Neural cell (in vitro differentiated cells): ENCODE results near the gene DLL1. TPM values are rescaled to one million over a fixed set of nuclear protein-coding genes. Genes with fewer than 3 reads are reported as not detected.

Source experiments
- H2AFZ ChIP-seq: fragments of 200-600, 300-800 bp; sonication (generic), shearing (Covaris generic); 2 replicates; pipeline ENCODE4 v1.6.0; 2014; ENCODE audit warnings: low read depth, mild to moderate bottlenecking, antibody characterized with exemption, low read length, moderate library complexity
- H3F3A ChIP-seq: fragments of 200-600 bp; shearing (Covaris generic); 2 replicates; pipeline ENCODE4 v1.6.1; 2016; ENCODE audit warnings: mild to moderate bottlenecking, moderate library complexity, mixed read lengths, antibody characterized with exemption, low read length; ENCODE audit not compliant: insufficient read depth, poor library complexity, severe bottlenecking
- H3K27ac ChIP-seq: fragments of 200-600, 300-800 bp; sonication (generic), shearing (Covaris generic); 2 replicates; pipeline ENCODE4 v1.5.1; 2014; ENCODE audit warnings: mild to moderate bottlenecking, low read length, moderate library complexity
- H3K27me3 ChIP-seq: fragments of 300-800, 200-600 bp; sonication (generic), shearing (Covaris generic); 2 replicates; pipeline ENCODE4 v1.6.0; 2014; ENCODE audit warnings: mild to moderate bottlenecking, low read depth, low read length, moderate library complexity; ENCODE audit not compliant: insufficient read depth
- H3K36me3 ChIP-seq: fragments of 300-800, 200-600 bp; sonication (generic), shearing (Covaris generic); 2 replicates; pipeline ENCODE4 v1.5.1; 2014; ENCODE audit warnings: mild to moderate bottlenecking, antibody characterized with exemption, low read length, moderate library complexity; ENCODE audit not compliant: insufficient read depth
- H3K4me2 ChIP-seq: fragments of 300-800, 200-600 bp; sonication (generic), shearing (Covaris generic); 2 replicates; pipeline ENCODE4 v1.6.0; 2014; ENCODE audit warnings: mild to moderate bottlenecking, low read length
- H3K4me3 ChIP-seq: fragments of 300-800, 200-600 bp; sonication (generic), shearing (Covaris generic); 2 replicates; pipeline ENCODE4 v1.5.1; 2014; ENCODE audit warnings: mild to moderate bottlenecking, low read length, moderate library complexity
- H3K79me2 ChIP-seq: fragments of 200-600 bp; shearing (Covaris generic); replicated peaks from 2 replicates; pipeline ENCODE4 v1.6.0; 2014; ENCODE audit warnings: mild to moderate bottlenecking, low read length, moderate library complexity; ENCODE audit not compliant: insufficient read depth
- H3K9ac ChIP-seq: fragments of 300-800, 200-600 bp; sonication (generic), shearing (Covaris generic); 2 replicates; pipeline ENCODE4 v1.6.1; 2016; ENCODE audit warnings: mild to moderate bottlenecking, low read length, mixed read lengths
- H3K9me2 ChIP-seq: fragments of 200-600 bp; shearing (Covaris generic); 2 replicates; pipeline ENCODE4 v1.6.1; 2016; ENCODE audit warnings: mild to moderate bottlenecking, low read length, mixed read lengths; ENCODE audit not compliant: insufficient read depth
- H3K9me3 ChIP-seq: fragments of 200-600, 300-800 bp; sonication (generic), shearing (Covaris generic); 2 replicates; pipeline ENCODE4 v1.6.1; 2016; ENCODE audit warnings: mild to moderate bottlenecking, mixed run types, low read length, moderate library complexity, mixed read lengths
- H4K20me1 ChIP-seq: fragments of 200-600 bp; shearing (Covaris generic); 2 replicates; pipeline ENCODE4 v1.6.1; 2016; ENCODE audit warnings: mild to moderate bottlenecking, mixed run types; ENCODE audit not compliant: insufficient read depth
- EP300 ChIP-seq: fragments of 450-650 bp; conservative IDR thresholded peaks from 2 replicates; pipeline ENCODE4 v1.6.1; 2014; ENCODE audit warnings: antibody characterized with exemption, mild to moderate bottlenecking, moderate library complexity; ENCODE audit not compliant: poor library complexity, severe bottlenecking
- EZH2 ChIP-seq: fragments of 200-600, 300-800 bp; shearing (Covaris generic), sonication (generic); IDR thresholded peaks from 2 replicates; pipeline ENCODE4 v1.6.1; 2014; ENCODE audit warnings: antibody characterized with exemption, low read length, borderline replicate concordance, mild to moderate bottlenecking; ENCODE audit not compliant: insufficient read depth, poor library complexity, severe bottlenecking
- MXI1 ChIP-seq: fragments of 450-650 bp; conservative IDR thresholded peaks from 2 replicates; pipeline ENCODE4 v1.6.1; 2014; ENCODE audit warnings: antibody characterized with exemption, mild to moderate bottlenecking; ENCODE audit not compliant: poor library complexity, severe bottlenecking
- POLR2AphosphoS5 ChIP-seq: IDR thresholded peaks from 2 replicates; pipeline ENCODE4 v1.6.1; 2012
- RAD21 ChIP-seq: fragments of 450-650 bp; conservative IDR thresholded peaks from 2 replicates; pipeline ENCODE4 v1.6.1; 2014; ENCODE audit warnings: antibody characterized with exemption, mild to moderate bottlenecking, moderate library complexity
- SMC3 ChIP-seq: fragments of 450-650 bp; conservative IDR thresholded peaks from 2 replicates; pipeline ENCODE4 v1.6.1; 2014; ENCODE audit warnings: antibody characterized with exemption, mild to moderate bottlenecking, moderate library complexity; ENCODE audit not compliant: poor library complexity
- TAF1 ChIP-seq: IDR thresholded peaks from 2 replicates; pipeline ENCODE4 v1.6.1; 2012; ENCODE audit warnings: low read depth
- polyA plus RNA-seq: library from polyadenylated mRNA; depleted of rRNA; stranded (reverse); fragments of >200 nt; gene quantifications from 2 replicates; pipeline ENCODE4 v1.2.3, GENCODE V29; 2014
- TF ChIP-seq, protein P1 (sequence below): fragments of 450-650 bp; IDR thresholded peaks from 2 replicates; pipeline ENCODE4 v1.5.1; 2014; ENCODE audit warnings: antibody characterized with exemption, mild to moderate bottlenecking, moderate library complexity; ENCODE audit not compliant: poor library complexity, severe bottlenecking
- TF ChIP-seq, protein P2 (sequence below): IDR thresholded peaks from 2 replicates; pipeline ENCODE4 v1.6.1; 2012; ENCODE audit warnings: borderline replicate concordance

DLL1 gene
- polyA plus RNA-seq, 1 donor from 2014 or later, result 26.1 TPM

DNA sequence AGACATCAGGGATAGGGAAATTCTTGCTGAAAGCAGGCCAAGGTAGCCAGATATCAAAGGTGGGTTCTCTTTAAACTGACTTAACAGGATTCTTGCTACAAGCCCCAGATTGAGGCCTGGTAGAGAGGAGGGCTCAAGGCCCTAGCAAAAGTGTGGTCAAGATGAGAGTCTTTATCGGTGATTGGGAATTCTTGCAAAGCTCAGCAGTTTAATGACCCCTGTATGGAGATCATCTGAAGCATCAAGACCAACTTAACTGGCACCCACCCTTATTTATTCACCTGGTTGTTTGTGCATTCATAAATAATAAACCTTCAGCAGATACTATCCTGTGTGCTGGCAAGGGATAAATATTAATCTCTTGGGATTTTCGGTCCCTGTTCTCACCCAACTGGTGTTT lies 22.0 kb upstream of the DLL1 start:
- Histone ChIP-seq H3K27ac (no peak overlapping the region), H3K79me2 (peaks cover 6% of the 10 kb centered on the region), H3F3A (no peaks in the 10 kb centered on the region), H2AFZ (no peak overlapping the region), H3K27me3 (no peaks in the 10 kb centered on the region), H3K4me3 (no peak overlapping the region), H3K9me2 (no peaks in the 10 kb centered on the region), H4K20me1 (no peaks in the 10 kb centered on the region), H3K4me2 (no peak overlapping the region), H3K9me3 (no peaks in the 10 kb centered on the region), H3K36me3 (no peaks in the 10 kb centered on the region), H3K9ac (no peak overlapping the region)
- TF ChIP-seq, protein P1, sequence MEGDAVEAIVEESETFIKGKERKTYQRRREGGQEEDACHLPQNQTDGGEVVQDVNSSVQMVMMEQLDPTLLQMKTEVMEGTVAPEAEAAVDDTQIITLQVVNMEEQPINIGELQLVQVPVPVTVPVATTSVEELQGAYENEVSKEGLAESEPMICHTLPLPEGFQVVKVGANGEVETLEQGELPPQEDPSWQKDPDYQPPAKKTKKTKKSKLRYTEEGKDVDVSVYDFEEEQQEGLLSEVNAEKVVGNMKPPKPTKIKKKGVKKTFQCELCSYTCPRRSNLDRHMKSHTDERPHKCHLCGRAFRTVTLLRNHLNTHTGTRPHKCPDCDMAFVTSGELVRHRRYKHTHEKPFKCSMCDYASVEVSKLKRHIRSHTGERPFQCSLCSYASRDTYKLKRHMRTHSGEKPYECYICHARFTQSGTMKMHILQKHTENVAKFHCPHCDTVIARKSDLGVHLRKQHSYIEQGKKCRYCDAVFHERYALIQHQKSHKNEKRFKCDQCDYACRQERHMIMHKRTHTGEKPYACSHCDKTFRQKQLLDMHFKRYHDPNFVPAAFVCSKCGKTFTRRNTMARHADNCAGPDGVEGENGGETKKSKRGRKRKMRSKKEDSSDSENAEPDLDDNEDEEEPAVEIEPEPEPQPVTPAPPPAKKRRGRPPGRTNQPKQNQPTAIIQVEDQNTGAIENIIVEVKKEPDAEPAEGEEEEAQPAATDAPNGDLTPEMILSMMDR, result no peak
- TF ChIP-seq MXI1 (no peak), TAF1 (no peak), EP300 (no peak)
- TF ChIP-seq, protein P2, sequence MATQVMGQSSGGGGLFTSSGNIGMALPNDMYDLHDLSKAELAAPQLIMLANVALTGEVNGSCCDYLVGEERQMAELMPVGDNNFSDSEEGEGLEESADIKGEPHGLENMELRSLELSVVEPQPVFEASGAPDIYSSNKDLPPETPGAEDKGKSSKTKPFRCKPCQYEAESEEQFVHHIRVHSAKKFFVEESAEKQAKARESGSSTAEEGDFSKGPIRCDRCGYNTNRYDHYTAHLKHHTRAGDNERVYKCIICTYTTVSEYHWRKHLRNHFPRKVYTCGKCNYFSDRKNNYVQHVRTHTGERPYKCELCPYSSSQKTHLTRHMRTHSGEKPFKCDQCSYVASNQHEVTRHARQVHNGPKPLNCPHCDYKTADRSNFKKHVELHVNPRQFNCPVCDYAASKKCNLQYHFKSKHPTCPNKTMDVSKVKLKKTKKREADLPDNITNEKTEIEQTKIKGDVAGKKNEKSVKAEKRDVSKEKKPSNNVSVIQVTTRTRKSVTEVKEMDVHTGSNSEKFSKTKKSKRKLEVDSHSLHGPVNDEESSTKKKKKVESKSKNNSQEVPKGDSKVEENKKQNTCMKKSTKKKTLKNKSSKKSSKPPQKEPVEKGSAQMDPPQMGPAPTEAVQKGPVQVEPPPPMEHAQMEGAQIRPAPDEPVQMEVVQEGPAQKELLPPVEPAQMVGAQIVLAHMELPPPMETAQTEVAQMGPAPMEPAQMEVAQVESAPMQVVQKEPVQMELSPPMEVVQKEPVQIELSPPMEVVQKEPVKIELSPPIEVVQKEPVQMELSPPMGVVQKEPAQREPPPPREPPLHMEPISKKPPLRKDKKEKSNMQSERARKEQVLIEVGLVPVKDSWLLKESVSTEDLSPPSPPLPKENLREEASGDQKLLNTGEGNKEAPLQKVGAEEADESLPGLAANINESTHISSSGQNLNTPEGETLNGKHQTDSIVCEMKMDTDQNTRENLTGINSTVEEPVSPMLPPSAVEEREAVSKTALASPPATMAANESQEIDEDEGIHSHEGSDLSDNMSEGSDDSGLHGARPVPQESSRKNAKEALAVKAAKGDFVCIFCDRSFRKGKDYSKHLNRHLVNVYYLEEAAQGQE, result no peak

DNA sequence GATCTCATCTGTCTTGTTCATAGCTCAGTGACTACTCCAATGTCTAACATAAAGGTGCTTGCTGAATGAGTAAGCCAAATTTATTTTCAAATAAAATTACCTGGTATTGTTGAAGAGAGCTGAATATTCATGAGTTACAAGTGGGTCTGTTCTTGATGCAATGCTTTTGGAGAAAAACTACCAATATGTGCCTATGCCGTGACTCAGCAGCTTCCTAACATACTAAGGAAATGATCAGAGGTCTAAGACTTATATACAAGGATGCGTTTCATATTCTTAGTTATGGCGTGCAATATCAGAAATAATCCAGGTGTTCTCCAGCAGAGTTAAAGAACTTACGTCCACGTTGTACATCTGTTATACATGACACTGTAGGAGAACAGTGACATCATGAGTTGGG lies 20.8 kb upstream of the DLL1 start:
- H3K4me2 ChIP-seq, result no peak overlapping the region
- H3K27ac ChIP-seq, result no peak overlapping the region
- peaks cover 11% of the 10 kb centered on the region for H3K79me2 ChIP-seq

More for the DNA sequence above, 20.8 kb upstream of the DLL1 start:
- no peaks in the 10 kb centered on the region for H3F3A ChIP-seq
- no peaks in the 10 kb centered on the region for H3K27me3 ChIP-seq
- TF ChIP-seq EP300, result no peak
- no peak for TF ChIP-seq POLR2AphosphoS5
- no peak for TF ChIP-seq SMC3
- TF ChIP-seq, protein P2, result no peak
- TF ChIP-seq, protein P1, result no peak
- no peak for TF ChIP-seq EZH2
- no peak for TF ChIP-seq MXI1
- TF ChIP-seq TAF1, result no peak
- TF ChIP-seq RAD21, result no peak
- no peaks in the 10 kb centered on the region for H4K20me1 ChIP-seq
- H3K4me3 ChIP-seq, result no peak overlapping the region
- H3K9me2 ChIP-seq, result no peaks in the 10 kb centered on the region
- no peaks in the 10 kb centered on the region for H3K9me3 ChIP-seq
- H2AFZ ChIP-seq, result no peak overlapping the region
- H3K36me3 ChIP-seq, result no peaks in the 10 kb centered on the region
- no peak overlapping the region for H3K9ac ChIP-seq
